Neural cell (in vitro differentiated cells): ENCODE data around the gene BTBD18. TPM values are rescaled to one million over a fixed set of nuclear protein-coding genes. Genes with fewer than 3 reads are reported as not detected.
"Not testable (repeated sequence)": the region's sequence is repeated elsewhere in the genome, so short reads cannot be mapped to it uniquely, and the experiment has no call there.

Experiments used
- H2AFZ ChIP-seq: fragments of 200-600, 300-800 bp; sonication (generic), shearing (Covaris generic); 2 replicates; pipeline ENCODE4 v1.6.0; 2014; ENCODE audit warnings: low read depth, mild to moderate bottlenecking, antibody characterized with exemption, low read length, moderate library complexity
- H3F3A ChIP-seq: fragments of 200-600 bp; shearing (Covaris generic); 2 replicates; pipeline ENCODE4 v1.6.1; 2016; ENCODE audit warnings: mild to moderate bottlenecking, moderate library complexity, mixed read lengths, antibody characterized with exemption, low read length; ENCODE audit not compliant: insufficient read depth, poor library complexity, severe bottlenecking
- H3K27ac ChIP-seq: fragments of 200-600, 300-800 bp; sonication (generic), shearing (Covaris generic); 2 replicates; pipeline ENCODE4 v1.5.1; 2014; ENCODE audit warnings: mild to moderate bottlenecking, low read length, moderate library complexity
- H3K27me3 ChIP-seq: fragments of 300-800, 200-600 bp; sonication (generic), shearing (Covaris generic); 2 replicates; pipeline ENCODE4 v1.6.0; 2014; ENCODE audit warnings: mild to moderate bottlenecking, low read depth, low read length, moderate library complexity; ENCODE audit not compliant: insufficient read depth
- H3K36me3 ChIP-seq: fragments of 300-800, 200-600 bp; sonication (generic), shearing (Covaris generic); 2 replicates; pipeline ENCODE4 v1.5.1; 2014; ENCODE audit warnings: mild to moderate bottlenecking, antibody characterized with exemption, low read length, moderate library complexity; ENCODE audit not compliant: insufficient read depth
- H3K4me2 ChIP-seq: fragments of 300-800, 200-600 bp; sonication (generic), shearing (Covaris generic); 2 replicates; pipeline ENCODE4 v1.6.0; 2014; ENCODE audit warnings: mild to moderate bottlenecking, low read length
- H3K4me3 ChIP-seq: fragments of 300-800, 200-600 bp; sonication (generic), shearing (Covaris generic); 2 replicates; pipeline ENCODE4 v1.5.1; 2014; ENCODE audit warnings: mild to moderate bottlenecking, low read length, moderate library complexity
- H3K79me2 ChIP-seq: fragments of 200-600 bp; shearing (Covaris generic); replicated peaks from 2 replicates; pipeline ENCODE4 v1.6.0; 2014; ENCODE audit warnings: mild to moderate bottlenecking, low read length, moderate library complexity; ENCODE audit not compliant: insufficient read depth
- H3K9ac ChIP-seq: fragments of 300-800, 200-600 bp; sonication (generic), shearing (Covaris generic); 2 replicates; pipeline ENCODE4 v1.6.1; 2016; ENCODE audit warnings: mild to moderate bottlenecking, low read length, mixed read lengths
- H3K9me2 ChIP-seq: fragments of 200-600 bp; shearing (Covaris generic); 2 replicates; pipeline ENCODE4 v1.6.1; 2016; ENCODE audit warnings: mild to moderate bottlenecking, low read length, mixed read lengths; ENCODE audit not compliant: insufficient read depth
- H3K9me3 ChIP-seq: fragments of 200-600, 300-800 bp; sonication (generic), shearing (Covaris generic); 2 replicates; pipeline ENCODE4 v1.6.1; 2016; ENCODE audit warnings: mild to moderate bottlenecking, mixed run types, low read length, moderate library complexity, mixed read lengths
- H4K20me1 ChIP-seq: fragments of 200-600 bp; shearing (Covaris generic); 2 replicates; pipeline ENCODE4 v1.6.1; 2016; ENCODE audit warnings: mild to moderate bottlenecking, mixed run types; ENCODE audit not compliant: insufficient read depth
- EP300 ChIP-seq: fragments of 450-650 bp; conservative IDR thresholded peaks from 2 replicates; pipeline ENCODE4 v1.6.1; 2014; ENCODE audit warnings: antibody characterized with exemption, mild to moderate bottlenecking, moderate library complexity; ENCODE audit not compliant: poor library complexity, severe bottlenecking
- EZH2 ChIP-seq: fragments of 200-600, 300-800 bp; shearing (Covaris generic), sonication (generic); IDR thresholded peaks from 2 replicates; pipeline ENCODE4 v1.6.1; 2014; ENCODE audit warnings: antibody characterized with exemption, low read length, borderline replicate concordance, mild to moderate bottlenecking; ENCODE audit not compliant: insufficient read depth, poor library complexity, severe bottlenecking
- MXI1 ChIP-seq: fragments of 450-650 bp; conservative IDR thresholded peaks from 2 replicates; pipeline ENCODE4 v1.6.1; 2014; ENCODE audit warnings: antibody characterized with exemption, mild to moderate bottlenecking; ENCODE audit not compliant: poor library complexity, severe bottlenecking
- POLR2AphosphoS5 ChIP-seq: IDR thresholded peaks from 2 replicates; pipeline ENCODE4 v1.6.1; 2012
- RAD21 ChIP-seq: fragments of 450-650 bp; conservative IDR thresholded peaks from 2 replicates; pipeline ENCODE4 v1.6.1; 2014; ENCODE audit warnings: antibody characterized with exemption, mild to moderate bottlenecking, moderate library complexity
- SMC3 ChIP-seq: fragments of 450-650 bp; conservative IDR thresholded peaks from 2 replicates; pipeline ENCODE4 v1.6.1; 2014; ENCODE audit warnings: antibody characterized with exemption, mild to moderate bottlenecking, moderate library complexity; ENCODE audit not compliant: poor library complexity
- TAF1 ChIP-seq: IDR thresholded peaks from 2 replicates; pipeline ENCODE4 v1.6.1; 2012; ENCODE audit warnings: low read depth
- polyA plus RNA-seq: library from polyadenylated mRNA; depleted of rRNA; stranded (reverse); fragments of >200 nt; gene quantifications from 2 replicates; pipeline ENCODE4 v1.2.3, GENCODE V29; 2014
- TF ChIP-seq, protein P1 (sequence below): IDR thresholded peaks from 2 replicates; pipeline ENCODE4 v1.6.1; 2012; ENCODE audit warnings: borderline replicate concordance
- TF ChIP-seq, protein P2 (sequence below): fragments of 450-650 bp; IDR thresholded peaks from 2 replicates; pipeline ENCODE4 v1.5.1; 2014; ENCODE audit warnings: antibody characterized with exemption, mild to moderate bottlenecking, moderate library complexity; ENCODE audit not compliant: poor library complexity, severe bottlenecking

The BTBD18 gene
- polyA plus RNA-seq, 1 donor from 2014 or later = not detected

GRCh38 chr11:57728829-57729228 lies 22.8 kb downstream of the BTBD18 start:
- Histone ChIP-seq H3K9ac (no peak overlapping the region), H3K27ac (no peak overlapping the region), H3K79me2 (peaks cover 23% of the 10 kb centered on the region), H3K4me3 (no peak overlapping the region), H3K9me3 (no peaks in the 10 kb centered on the region), H3K4me2 (no peak overlapping the region), H3K36me3 (no peaks in the 10 kb centered on the region), H3F3A (no peaks in the 10 kb centered on the region), H3K9me2 (no peaks in the 10 kb centered on the region), H4K20me1 (no peaks in the 10 kb centered on the region), H3K27me3 (no peaks in the 10 kb centered on the region), H2AFZ (no peak overlapping the region)
- TF ChIP-seq EP300 (no peak), RAD21 (no peak), EZH2 (no peak), SMC3 (no peak), POLR2AphosphoS5 (no peak), TAF1 (no peak), MXI1 (no peak)
- TF ChIP-seq, protein P1, sequence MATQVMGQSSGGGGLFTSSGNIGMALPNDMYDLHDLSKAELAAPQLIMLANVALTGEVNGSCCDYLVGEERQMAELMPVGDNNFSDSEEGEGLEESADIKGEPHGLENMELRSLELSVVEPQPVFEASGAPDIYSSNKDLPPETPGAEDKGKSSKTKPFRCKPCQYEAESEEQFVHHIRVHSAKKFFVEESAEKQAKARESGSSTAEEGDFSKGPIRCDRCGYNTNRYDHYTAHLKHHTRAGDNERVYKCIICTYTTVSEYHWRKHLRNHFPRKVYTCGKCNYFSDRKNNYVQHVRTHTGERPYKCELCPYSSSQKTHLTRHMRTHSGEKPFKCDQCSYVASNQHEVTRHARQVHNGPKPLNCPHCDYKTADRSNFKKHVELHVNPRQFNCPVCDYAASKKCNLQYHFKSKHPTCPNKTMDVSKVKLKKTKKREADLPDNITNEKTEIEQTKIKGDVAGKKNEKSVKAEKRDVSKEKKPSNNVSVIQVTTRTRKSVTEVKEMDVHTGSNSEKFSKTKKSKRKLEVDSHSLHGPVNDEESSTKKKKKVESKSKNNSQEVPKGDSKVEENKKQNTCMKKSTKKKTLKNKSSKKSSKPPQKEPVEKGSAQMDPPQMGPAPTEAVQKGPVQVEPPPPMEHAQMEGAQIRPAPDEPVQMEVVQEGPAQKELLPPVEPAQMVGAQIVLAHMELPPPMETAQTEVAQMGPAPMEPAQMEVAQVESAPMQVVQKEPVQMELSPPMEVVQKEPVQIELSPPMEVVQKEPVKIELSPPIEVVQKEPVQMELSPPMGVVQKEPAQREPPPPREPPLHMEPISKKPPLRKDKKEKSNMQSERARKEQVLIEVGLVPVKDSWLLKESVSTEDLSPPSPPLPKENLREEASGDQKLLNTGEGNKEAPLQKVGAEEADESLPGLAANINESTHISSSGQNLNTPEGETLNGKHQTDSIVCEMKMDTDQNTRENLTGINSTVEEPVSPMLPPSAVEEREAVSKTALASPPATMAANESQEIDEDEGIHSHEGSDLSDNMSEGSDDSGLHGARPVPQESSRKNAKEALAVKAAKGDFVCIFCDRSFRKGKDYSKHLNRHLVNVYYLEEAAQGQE = no peak
- TF ChIP-seq, protein P2, sequence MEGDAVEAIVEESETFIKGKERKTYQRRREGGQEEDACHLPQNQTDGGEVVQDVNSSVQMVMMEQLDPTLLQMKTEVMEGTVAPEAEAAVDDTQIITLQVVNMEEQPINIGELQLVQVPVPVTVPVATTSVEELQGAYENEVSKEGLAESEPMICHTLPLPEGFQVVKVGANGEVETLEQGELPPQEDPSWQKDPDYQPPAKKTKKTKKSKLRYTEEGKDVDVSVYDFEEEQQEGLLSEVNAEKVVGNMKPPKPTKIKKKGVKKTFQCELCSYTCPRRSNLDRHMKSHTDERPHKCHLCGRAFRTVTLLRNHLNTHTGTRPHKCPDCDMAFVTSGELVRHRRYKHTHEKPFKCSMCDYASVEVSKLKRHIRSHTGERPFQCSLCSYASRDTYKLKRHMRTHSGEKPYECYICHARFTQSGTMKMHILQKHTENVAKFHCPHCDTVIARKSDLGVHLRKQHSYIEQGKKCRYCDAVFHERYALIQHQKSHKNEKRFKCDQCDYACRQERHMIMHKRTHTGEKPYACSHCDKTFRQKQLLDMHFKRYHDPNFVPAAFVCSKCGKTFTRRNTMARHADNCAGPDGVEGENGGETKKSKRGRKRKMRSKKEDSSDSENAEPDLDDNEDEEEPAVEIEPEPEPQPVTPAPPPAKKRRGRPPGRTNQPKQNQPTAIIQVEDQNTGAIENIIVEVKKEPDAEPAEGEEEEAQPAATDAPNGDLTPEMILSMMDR = no peak

- TF ChIP-seq, protein P1 = no peak
- TF ChIP-seq TAF1 (no peak), POLR2AphosphoS5 (no peak), SMC3 (no peak)
- Histone ChIP-seq H3K4me2 (no peak overlapping the region), H4K20me1 (no peaks in the 10 kb centered on the region), H3K4me3 (no peak overlapping the region), H3F3A (no peaks in the 10 kb centered on the region), H3K27ac (no peak overlapping the region), H3K27me3 (no peaks in the 10 kb centered on the region), H3K79me2 (peaks cover 16% of the 10 kb centered on the region), H3K36me3 (no peaks in the 10 kb centered on the region), H3K9me2 (no peaks in the 10 kb centered on the region), H2AFZ (no peak overlapping the region), H3K9ac (no peak overlapping the region), H3K9me3 (no peaks in the 10 kb centered on the region)
Measured at GRCh38 chr11:57727185-57727584, 24.4 kb downstream of the BTBD18 start.

DNA sequence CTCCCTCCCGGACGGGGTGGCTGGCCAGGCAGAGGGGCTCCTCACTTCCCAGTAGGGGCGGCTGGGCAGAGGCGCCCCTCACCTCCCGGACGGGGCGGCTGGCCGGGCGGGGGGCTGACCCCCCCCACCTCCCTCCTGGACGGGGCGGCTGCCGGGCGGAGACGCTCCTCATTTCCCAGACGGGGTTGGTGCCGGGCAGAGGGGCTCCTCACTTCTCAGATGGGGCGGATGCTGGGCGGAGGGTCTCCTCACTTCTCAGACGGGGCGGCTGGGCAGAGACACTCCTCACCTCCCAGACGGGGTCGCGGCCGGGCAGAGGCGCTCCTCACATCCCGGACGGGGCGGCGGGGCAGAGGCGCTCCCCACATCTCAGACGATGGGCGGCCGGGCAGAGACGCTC lies 34.9 kb downstream of the BTBD18 start:
- H3K9me3 ChIP-seq, H4K20me1 ChIP-seq, H3K27ac ChIP-seq, H3K9me2 ChIP-seq, H3K4me3 ChIP-seq, H3K9ac ChIP-seq, H3K27me3 ChIP-seq, H3K4me2 ChIP-seq, H3K36me3 ChIP-seq, H3F3A ChIP-seq, H2AFZ ChIP-seq: not testable (repeated sequence)
- H3K79me2 ChIP-seq = peaks cover 41% of the 10 kb centered on the region
